Fibroblast of peridontal ligament (primary cell): ENCODE measurements around the gene FAM107B.
A peak's percentile ranks its signal among the peaks of the same experiment; 100 is the strongest.

Source experiments
- DNase-seq: peaks from one replicate; pipeline ENCODE4 v3.0.0-alpha.2; 2010; ENCODE audit errors: extremely low read depth

FAM107B gene

DNA sequence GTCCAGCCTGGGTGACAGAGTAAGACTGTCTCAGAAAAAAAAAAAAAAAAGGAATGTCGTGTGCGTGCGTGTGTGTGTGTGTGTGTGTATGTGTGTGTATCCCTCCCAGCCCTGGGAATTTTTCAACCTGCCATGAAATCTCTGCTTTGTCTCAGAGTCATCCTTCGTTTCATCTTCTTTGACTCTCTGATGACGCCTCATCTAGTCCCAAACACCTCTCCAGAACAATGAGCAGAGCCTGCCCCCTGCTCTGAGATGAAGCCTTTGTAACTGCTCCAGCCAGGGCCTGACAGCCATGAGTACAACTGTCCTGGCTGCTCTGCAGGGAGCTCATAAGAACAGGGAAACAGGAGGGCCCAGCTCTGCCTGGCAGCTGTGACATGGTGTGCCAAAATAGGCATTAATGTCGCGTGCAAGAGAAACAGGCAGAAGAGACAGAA lies 149.5 kb downstream of the FAM107B start:
- no peak for DNase-seq

GRCh38 chr10:14624600-14624999 lies 150.1 kb downstream of the FAM107B start:
- no peak for DNase-seq

DNA sequence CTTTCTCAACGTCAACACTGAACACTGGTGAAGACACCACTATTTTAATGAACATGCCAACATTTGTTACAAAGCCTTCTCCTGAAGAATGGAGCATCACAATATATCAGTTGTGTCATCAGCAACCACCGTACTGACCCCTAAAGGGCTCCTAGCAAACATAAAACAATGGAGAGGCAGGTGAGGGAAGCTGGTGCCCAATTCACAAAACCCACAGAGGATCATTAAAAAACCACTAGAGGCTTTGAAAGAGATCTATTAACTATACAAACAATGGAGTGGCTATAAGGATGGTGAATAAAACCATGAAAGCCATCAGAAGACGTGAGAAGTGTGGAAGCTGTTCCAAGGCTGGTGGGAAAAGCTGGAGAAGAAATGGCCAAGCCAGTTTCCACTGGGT lies 150.8 kb downstream of the FAM107B start:
- DNase-seq, result no peak

- peak; percentile 83 for DNase-seq
These were observed 153.7 kb downstream of the FAM107B start for GRCh38 chr10:14621037-14621436.

GRCh38 chr10:14618674-14619073 lies 156.0 kb downstream of the FAM107B start:
- no peak for DNase-seq

GRCh38 chr10:14617852-14618251 lies 156.8 kb downstream of the FAM107B start:
- peak; percentile 68 for DNase-seq

- peak; percentile 16 for DNase-seq
These were observed 157.6 kb downstream of the FAM107B start for GRCh38 chr10:14616955-14617730.

DNA sequence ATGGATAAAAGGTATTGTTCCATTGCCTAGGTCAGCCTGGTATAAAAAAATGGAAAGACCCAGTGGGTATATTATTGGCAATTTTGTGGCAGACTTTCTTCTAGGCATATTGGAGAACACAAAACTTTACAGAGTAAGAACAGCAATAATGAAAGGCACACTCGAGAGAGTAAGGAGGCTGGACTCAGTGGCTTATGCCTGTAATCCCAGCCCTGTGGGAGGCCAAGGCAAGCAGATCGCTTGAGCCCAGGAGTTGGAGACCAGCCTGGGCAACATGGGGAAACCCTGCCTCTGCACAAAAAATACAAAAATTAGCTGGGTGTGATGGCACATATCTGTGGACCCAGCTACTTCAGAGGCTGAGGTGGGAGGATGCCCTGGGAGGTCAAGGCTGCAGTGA lies 158.2 kb downstream of the FAM107B start:
- no peak for DNase-seq

GRCh38 chr10:14613588-14613920 lies 161.1 kb downstream of the FAM107B start:
- no peak for DNase-seq

DNA sequence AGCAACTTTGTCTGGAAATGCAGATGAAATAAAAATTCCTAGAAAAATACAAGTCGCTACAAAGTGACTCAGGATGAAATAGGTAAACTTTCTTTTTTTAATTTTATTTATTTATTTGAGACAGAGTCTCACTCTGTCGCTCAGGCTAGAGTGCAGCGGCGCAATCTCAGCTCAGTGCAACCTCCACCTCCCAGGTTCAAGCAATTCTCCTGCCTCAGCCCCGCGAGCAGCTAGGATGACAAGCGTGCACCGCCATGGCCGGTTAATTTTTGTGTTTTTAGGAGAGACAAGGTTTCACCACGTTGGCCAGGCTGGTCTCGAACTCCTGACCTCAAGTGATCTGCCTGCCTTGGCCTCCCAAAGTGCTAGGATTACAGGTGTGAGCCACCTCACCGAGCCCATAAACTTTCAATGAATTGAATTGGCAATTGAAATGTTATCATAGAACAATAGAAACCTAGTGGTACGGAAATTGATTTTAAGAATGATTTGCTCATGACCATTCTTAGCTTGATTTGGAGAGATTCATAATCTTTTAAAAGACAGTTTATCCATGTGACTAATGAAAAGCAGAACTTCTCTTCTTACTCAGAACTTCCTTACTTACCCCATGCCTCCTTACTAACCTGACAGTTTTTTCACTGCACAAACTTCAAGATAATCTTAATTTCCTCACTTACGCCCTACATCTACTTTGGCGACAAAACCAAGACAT lies 161.7 kb downstream of the FAM107B start:
- no peak for DNase-seq

GRCh38 chr10:14611968-14612693 lies 162.6 kb downstream of the FAM107B start:
- no peak for DNase-seq

DNA sequence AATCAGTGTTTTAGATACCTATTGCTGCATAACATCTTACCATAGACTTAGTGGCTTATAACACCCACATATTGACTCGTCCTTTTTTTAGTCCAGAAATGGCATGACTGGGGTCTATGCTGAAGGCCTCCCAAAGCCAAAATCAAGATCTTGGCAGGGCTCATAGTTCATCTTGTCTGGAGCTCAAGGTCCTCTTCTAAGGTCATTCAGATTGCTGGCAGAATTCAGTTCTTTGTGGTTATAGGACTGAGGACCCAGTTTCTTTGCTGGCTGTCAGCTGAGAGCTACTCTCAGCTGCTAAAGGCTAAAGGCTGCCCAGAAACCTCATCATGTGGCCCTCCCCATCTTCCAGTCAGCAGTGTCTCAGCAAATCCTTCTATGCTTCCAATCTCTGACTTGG lies 165.5 kb downstream of the FAM107B start:
- no peak for DNase-seq

- peak; percentile 60 for DNase-seq
These were observed 166.2 kb downstream of the FAM107B start for GRCh38 chr10:14608381-14609001.

GRCh38 chr10:14606633-14607032 lies 168.1 kb downstream of the FAM107B start:
- DNase-seq, result no peak

DNA sequence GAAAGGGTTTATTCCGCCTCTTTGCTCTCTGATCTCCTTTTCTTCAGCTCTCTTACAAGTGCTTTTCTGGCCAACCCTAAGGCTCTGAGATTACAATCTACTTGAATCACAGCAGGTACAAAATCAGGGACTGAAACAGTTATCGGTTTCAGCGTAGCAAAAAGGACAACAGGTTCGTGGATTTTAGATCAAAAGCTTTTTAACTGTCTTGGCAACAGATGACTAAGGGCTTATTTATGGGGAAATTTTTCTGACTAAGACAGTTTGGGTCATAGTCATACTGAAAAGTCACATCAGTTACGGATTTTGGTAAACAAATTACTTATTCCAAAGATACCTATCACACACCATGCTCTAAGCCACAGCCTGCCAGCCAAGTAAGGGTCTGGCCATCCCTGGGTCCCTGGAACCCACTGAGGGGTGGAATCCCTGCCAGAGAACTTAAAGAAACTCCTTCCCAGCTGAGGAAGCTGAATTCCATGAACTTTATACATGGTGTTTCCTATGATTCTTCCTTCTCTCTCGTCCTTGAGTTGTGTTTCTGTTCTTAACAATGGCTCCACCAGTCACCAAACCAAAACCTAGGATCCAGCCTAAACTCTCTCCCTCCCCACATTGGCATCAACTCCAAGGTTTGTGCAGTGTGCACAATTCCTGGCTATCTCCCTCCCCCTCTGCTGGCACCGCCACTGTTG lies 169.3 kb downstream of the FAM107B start:
- peak; percentile 69 for DNase-seq

GRCh38 chr10:14604181-14605142 lies 170.2 kb downstream of the FAM107B start:
- peak; percentile 69 for DNase-seq

- no peak for DNase-seq
These were observed 171.1 kb downstream of the FAM107B start for GRCh38 chr10:14603534-14604102.

- DNase-seq, result peak; percentile 44
These were observed 171.7 kb downstream of the FAM107B start for GRCh38 chr10:14602807-14603533.
